Ovary (tissue), 9 donors: ENCODE data around the gene SHKBP1. TPM values are rescaled to one million over a fixed set of nuclear protein-coding genes. Genes with fewer than 3 reads are reported as not detected.
"Not testable (repeated sequence)": the region's sequence is repeated elsewhere in the genome, so short reads cannot be mapped to it uniquely, and the experiment has no call there.

Source experiments
- DNase-seq, 5 donors: peaks; one replicate each; pipeline ENCODE4 v3.0.0-alpha.2; 2019 to 2020
- H3K27ac ChIP-seq, 2 donors: fragments of 200-600 bp; one replicate each; pipeline versions ENCODE4 v1.5.1 to v1.8.0; 2019 to 2022
- H3K27me3 ChIP-seq: fragments of 200-600 bp; one replicate; pipeline ENCODE4 v1.8.0; 2022
- H3K36me3 ChIP-seq: fragments of 200-600 bp; sonication (generic); one replicate; pipeline ENCODE4 v1.5.1; 2019
- H3K4me1 ChIP-seq: one replicate; pipeline ENCODE4 v1.8.1; 2013; ENCODE audit warnings: mild to moderate bottlenecking, moderate library complexity; ENCODE audit not compliant: insufficient read depth
- H3K4me3 ChIP-seq: fragments of 200-600 bp; sonication (generic); one replicate; pipeline ENCODE4 v1.5.1; 2017
- H3K9me3 ChIP-seq, 2 donors: fragments of 200-600 bp in 1 of 2; sonication (generic) in 1 of 2; one replicate each; pipeline versions ENCODE4 v1.5.1 to v1.8.1; 2013 to 2019; ENCODE audit warnings: mild to moderate bottlenecking in 1 of 2, moderate library complexity in 1 of 2
- EP300 ChIP-seq: sonication (generic); formaldehyde crosslinking; IDR thresholded peaks from one replicate; pipeline ENCODE4 v1.6.1; 2017; ENCODE audit warnings: antibody characterized with exemption
- POLR2A ChIP-seq: fragments of 450-650 bp; IDR thresholded peaks from one replicate; pipeline ENCODE4 v1.6.1; 2017; ENCODE audit warnings: antibody characterized with exemption, mild to moderate bottlenecking, moderate library complexity
- WGBS, 3 donors: extraction: QIAGEN DNeasy Blood & Tissue Kit in 1 of 3; methylation state at CpG; one replicate each; pipeline versions ENCODE4 v1.1.5 to v1.1.7; 2013 to 2017; 5-methylcytosine and 5-hydroxymethylcytosine counted together
- intact Hi-C, 4 donors: fragments of 100-400 bp; cut with DNase I; formaldehyde crosslinking; loops; one replicate each; pipeline versions ENCODE4 v1.11.0 to v1.15.1; 2022 to 2023
- polyA plus RNA-seq, 2 donors: library from polyadenylated mRNA; stranded (reverse); fragments of 200-250 nt in 1 of 2; fragments of 350-450 nt in 1 of 2; fragmentation: Illumina TruSeq in 1 of 2; extraction: RNeasy Lipid Tissue Mini Kit (QIAGEN cat#74804) in 1 of 2; gene quantifications; one replicate each; pipeline ENCODE4 v1.2.3, GENCODE V29; 2013 to 2014
- total RNA-seq, 7 donors: library from RNA; depleted of rRNA in 2 of 7; stranded (reverse); fragments of >200 nt in 2 of 7; fragmentation: NEBNext Ultra II Directional in 3 of 7; extraction: Animal tissue kit (Norgen Biotek cat#: 25700) in 3 of 7; gene quantifications; one replicate each; pipeline versions ENCODE4 v1.1.0 to v1.2.4, GENCODE V29; 2016 to 2023
- TF ChIP-seq, protein P1 (sequence below), 3 donors: fragments of 450-650 bp in 2 of 3; fragments of 200-600 bp in 1 of 3; IDR thresholded peaks; one replicate each; pipeline versions ENCODE4 v1.5.1 to v1.8.0; 2016 to 2022; ENCODE audit warnings: antibody characterized with exemption in 3 of 3, mild to moderate bottlenecking in 1 of 3
- donor health status: DM: no; HTN: no; CAD: no; lungs with moderate emphysema.
- donor health status: DM: no; HTN: no; CAD: no.
- donor health status: Bipolar disorder and iron deficiency.
- donor health status: DM: yes; HTN: yes; CAD: no.
- donor health status: DM: no; HTN: no; CAD: no.
- donor health status: DM: yes; HTN: yes; CAD: no.

The SHKBP1 gene
- total and polyA plus RNA-seq, 9 donors = 16.3 to 48.7 (median 33.8) TPM

DNA sequence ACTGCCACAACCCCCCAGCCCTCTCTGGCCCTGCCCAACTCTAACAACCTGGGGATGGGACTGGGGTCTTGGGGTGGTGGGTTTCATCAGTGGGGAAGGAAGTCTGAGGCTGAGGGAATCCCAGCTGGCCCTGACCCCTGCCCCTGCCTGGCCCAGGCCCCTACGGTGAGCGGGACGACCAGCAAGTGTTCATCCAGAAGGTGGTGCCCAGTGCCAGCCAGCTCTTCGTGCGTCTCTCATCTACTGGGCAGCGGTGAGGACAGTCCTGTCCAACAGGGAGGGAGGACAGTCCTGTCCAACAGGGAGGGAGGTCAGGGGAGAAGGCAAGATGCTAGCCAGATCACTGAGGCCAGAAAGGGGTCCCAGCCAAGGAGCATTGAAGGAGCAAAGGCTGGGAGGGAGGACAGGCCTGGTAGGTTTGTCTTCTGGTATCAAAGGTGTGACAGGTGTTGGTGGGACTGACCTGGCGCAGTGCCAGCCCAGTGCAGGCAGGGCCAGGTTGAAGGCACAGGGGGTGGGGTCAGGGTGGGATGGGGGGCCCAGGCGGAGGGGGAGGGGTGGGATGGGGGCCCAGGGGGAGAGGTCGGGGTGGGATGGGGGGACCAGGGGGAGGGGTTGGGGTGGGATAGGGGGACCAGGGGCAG, 12.4 kb downstream of the SHKBP1 start:
- intact Hi-C loops = no loop called here
- 72 to 74% (median 74%) methylated on average over 8 to 9 of the region's 9 CpGs for WGBS, 3 donors

DNA sequence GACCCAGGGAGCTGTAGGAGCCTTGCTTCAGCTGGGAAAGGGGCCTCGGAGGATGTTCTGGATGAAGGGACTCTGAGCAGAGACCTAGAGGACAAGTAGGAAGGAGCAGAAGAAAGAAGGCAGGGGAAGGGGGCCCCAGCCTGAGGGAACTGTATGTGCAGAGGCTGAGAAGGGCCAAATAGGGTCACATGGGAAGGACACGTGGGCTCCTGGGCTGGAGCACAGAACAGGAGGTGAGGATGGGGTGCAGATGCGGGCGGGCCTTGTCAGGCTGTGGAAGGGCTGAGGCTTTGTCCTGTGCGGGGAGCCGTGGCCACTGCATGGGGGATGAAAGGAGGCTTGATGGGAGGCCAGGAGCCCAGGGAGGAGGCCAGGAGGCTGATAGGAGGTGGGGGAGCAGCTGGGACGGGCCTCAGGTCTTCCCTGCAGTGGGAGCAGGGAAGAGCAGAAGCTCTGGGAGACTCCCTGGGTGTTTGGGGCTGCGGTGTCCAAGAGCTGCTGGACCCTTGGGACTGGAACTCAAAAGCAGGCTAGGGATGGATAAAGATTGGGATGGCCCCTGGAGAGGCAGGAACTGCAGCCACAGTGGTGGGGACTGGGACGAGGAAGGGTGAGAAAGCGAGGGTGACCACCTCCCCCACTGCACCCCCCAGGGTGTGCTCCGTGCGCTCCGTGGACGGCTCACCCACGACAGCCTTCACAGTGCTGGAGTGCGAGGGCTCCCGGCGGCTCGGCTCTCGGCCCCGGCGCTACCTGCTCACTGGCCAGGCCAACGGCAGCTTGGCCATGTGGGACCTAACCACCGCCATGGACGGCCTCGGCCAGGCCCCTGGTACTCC, 13.1 kb downstream of the SHKBP1 start:
- Histone ChIP-seq H3K27ac (no peak overlapping the region), H3K9me3 (no peaks in the 10 kb centered on the region), H3K27me3 (no peaks in the 10 kb centered on the region), H3K36me3 (no peaks in the 10 kb centered on the region), H3K4me1 (no peaks in the 10 kb centered on the region), H3K4me3 (no peak overlapping the region)
- intact Hi-C loops = loop anchor here in 3 of 4 donors (10.0 kb wide), 3 partner anchors 55 to 285 kb away; partner anchors contain the start of genes BLVRB (in 1 of the 3) and SPTBN4 (in 1 of the 3)
- DNase-seq = no peak
- 89 to 92% (median 91%) methylated on average over 26 of the region's 26 CpGs for WGBS, 3 donors
- TF ChIP-seq, protein P1, sequence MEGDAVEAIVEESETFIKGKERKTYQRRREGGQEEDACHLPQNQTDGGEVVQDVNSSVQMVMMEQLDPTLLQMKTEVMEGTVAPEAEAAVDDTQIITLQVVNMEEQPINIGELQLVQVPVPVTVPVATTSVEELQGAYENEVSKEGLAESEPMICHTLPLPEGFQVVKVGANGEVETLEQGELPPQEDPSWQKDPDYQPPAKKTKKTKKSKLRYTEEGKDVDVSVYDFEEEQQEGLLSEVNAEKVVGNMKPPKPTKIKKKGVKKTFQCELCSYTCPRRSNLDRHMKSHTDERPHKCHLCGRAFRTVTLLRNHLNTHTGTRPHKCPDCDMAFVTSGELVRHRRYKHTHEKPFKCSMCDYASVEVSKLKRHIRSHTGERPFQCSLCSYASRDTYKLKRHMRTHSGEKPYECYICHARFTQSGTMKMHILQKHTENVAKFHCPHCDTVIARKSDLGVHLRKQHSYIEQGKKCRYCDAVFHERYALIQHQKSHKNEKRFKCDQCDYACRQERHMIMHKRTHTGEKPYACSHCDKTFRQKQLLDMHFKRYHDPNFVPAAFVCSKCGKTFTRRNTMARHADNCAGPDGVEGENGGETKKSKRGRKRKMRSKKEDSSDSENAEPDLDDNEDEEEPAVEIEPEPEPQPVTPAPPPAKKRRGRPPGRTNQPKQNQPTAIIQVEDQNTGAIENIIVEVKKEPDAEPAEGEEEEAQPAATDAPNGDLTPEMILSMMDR (IDR thresholded peaks at IDR 0.05) = no peak
- TF ChIP-seq POLR2A = no peak
- no peak for TF ChIP-seq EP300

More for the DNA sequence above, 12.4 kb downstream of the SHKBP1 start:
- Histone ChIP-seq H3K27ac (no peak overlapping the region), H3K36me3 (no peaks in the 10 kb centered on the region), H3K27me3 (no peaks in the 10 kb centered on the region), H3K4me1 (no peaks in the 10 kb centered on the region), H3K9me3 (no peaks in the 10 kb centered on the region), H3K4me3 (no peak overlapping the region)
- TF ChIP-seq POLR2A = no peak
- TF ChIP-seq, protein P1 (IDR thresholded peaks at IDR 0.05) = no peak
- no peak for TF ChIP-seq EP300
- DNase-seq = no peak

DNA sequence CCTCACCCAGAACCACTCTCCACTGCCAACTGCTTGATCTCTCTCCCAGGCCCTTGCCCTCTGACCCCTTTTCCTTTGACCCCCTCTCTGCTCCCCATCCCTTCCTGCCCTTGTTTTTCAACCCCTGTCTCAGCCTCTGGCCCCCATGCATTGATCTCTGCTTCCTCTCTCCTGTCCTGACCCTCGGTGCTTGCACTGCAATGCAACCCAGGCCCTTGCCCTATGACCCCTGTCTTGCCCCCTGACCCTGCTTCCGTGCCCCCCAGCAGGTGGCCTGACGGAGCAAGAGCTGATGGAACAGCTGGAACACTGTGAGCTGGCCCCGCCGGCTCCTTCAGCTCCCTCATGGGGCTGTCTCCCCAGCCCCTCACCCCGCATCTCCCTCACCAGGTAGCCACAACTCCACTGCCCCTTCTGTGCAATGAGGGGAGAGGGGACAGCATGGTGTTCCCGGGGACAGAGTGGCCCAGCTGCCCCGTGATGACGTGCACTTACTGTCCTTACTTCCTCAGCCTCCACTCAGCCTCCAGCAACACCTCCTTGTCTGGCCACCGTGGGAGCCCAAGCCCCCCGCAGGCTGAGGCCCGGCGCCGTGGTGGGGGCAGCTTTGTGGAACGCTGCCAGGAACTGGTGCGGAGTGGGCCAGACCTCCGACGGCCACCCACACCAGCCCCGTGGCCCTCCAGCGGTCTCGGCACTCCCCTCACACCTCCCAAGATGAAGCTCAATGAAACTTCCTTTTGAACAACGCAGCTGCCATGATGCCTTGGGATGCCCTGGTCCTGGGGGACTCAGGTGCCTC, 14.0 kb downstream of the SHKBP1 start:
- no peak overlapping the region for H3K27ac ChIP-seq
- H3K27me3 ChIP-seq = no peaks in the 10 kb centered on the region
- TF ChIP-seq POLR2A = no peak
- TF ChIP-seq EP300 = no peak
- TF ChIP-seq, protein P1 (IDR thresholded peaks at IDR 0.05) = no peak
- no peak overlapping the region for H3K4me3 ChIP-seq
- intact Hi-C loops = loop anchor here in 3 of 4 donors (10.0 kb wide), 3 partner anchors 56 to 286 kb away; partner anchors contain the start of genes BLVRB (in 1 of the 3) and SPTBN4 (in 1 of the 3)
- H3K36me3 ChIP-seq = no peaks in the 10 kb centered on the region
- no peak for DNase-seq
- H3K4me1 ChIP-seq = no peaks in the 10 kb centered on the region
- 72 to 79% (median 72%) methylated on average over 22 of the region's 22 CpGs for WGBS, 3 donors
- no peaks in the 10 kb centered on the region for H3K9me3 ChIP-seq

DNA sequence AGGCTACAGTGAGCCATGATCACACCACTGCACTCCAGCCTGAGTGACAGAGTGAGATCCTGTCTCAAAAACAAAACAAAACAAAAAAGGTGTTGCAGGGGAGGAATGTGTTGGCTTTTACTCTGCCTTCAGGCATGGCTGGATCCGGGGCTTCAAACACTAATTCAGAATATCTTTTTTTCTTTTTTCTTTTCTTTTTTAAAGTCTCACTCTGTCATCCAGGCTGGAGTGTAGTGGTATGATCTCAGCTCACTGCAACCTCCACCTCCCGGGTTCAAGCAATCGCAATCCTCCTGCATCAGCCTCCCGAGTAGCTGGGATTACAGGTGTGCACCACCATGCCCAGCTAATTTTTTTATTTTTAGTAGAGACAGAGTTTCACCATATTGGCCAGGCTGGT, 15.1 kb downstream of the SHKBP1 start:
- intact Hi-C loops = loop anchor here in 3 of 4 donors (10.0 kb wide), 3 partner anchors 57 to 287 kb away; partner anchors contain the start of genes BLVRB (in 1 of the 3) and SPTBN4 (in 1 of the 3)
- not testable (repeated sequence) for H3K9me3 ChIP-seq, H3K36me3 ChIP-seq, DNase-seq, H3K4me3 ChIP-seq, H3K4me1 ChIP-seq, H3K27me3 ChIP-seq, H3K27ac ChIP-seq
- 91 to 93% (median 92%) methylated on average over 4 of the region's 4 CpGs for WGBS, 3 donors
